Activated CD4-positive, alpha-beta T cell treated with anti-CD3 and anti-CD28 coated beads, Interleukin-2, amount 50 U/mL, for 48 hours (primary cell): Measurements from ENCODE around the gene WDR87.
"Not testable (repeated sequence)": the region's sequence is repeated elsewhere in the genome, so short reads cannot be mapped to it uniquely, and the experiment has no call there.

Experiments used
- DNase-seq, 2 experiments: peaks; one replicate each; pipeline ENCODE4 v3.0.0-alpha.2; 2020

WDR87 gene

GRCh38 chr19:37930416-37930815 lies 24.0 kb upstream of the WDR87 start:
- DNase-seq, result no peak

DNA sequence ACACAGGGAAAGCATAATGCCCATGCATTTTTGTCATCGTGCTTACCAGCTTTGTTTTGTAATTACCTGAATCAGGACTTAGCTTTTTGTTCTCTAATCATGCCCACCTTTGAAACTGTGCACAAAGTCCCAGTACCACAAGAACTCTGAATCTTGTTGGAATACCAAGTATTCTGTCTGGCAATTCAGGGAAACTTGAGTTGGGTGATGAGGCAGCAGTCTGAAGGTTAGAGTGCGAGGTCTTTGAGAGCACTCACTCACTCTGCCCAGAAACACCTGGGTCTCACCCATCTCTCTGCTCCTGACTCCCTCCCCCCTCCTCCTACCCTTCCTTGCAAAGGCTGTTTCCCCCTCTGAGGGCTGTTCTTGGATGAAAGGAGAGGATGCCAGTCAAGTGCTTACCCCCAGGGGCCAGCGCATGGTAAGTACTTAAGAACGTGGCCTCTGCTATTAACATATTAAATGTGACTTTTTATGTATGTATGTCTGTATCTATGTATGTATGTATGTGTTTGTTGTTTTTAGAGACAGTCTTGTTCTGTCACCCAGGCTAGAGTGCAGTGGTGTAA lies 23.0 kb upstream of the WDR87 start:
- DNase-seq, result no peak

GRCh38 chr19:37928527-37929286 lies 22.3 kb upstream of the WDR87 start:
- DNase-seq, result no peak

DNA sequence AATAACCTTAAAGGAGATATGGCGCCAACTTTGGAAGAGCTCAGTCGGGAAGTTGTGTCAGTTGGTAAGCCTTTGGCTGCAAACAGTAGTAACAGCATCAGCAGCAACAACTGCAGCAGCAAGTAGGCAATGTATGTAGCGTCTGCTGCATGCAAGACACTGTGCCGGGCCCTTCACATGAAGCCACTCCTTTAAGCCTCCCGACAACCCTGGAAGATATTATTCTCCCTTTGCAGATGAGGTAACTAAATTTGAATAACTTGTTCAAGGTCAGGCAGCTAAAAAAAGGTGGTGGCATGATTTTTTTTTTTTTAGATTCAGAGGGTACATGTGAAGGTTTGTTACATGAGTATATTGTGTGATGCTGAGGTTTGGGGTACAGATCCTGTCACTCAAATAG lies 20.3 kb upstream of the WDR87 start:
- DNase-seq, result no peak

GRCh38 chr19:37926255-37926654 lies 19.9 kb upstream of the WDR87 start:
- no peak for DNase-seq

GRCh38 chr19:37925212-37925611 lies 18.8 kb upstream of the WDR87 start:
- no peak for DNase-seq

DNA sequence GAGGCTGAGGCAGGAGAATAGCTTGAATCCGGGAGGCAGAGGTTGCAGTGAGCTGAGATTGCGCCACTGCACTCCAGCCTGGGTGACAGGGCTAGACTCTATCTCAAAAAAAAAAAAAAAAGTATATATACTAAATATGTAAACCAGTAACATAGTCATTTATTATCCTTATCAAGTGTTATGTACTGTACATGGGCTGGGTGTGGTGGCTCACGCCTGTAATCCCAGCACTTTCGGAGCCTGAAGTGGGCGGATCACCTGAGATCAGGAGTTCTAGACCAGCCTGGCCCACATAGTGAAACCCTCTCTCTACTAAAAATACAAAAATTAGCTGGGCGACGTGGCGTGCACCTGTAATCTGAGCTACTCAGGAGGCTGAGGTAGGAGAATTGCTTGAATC lies 18.2 kb upstream of the WDR87 start:
- not testable (repeated sequence) for DNase-seq

DNA sequence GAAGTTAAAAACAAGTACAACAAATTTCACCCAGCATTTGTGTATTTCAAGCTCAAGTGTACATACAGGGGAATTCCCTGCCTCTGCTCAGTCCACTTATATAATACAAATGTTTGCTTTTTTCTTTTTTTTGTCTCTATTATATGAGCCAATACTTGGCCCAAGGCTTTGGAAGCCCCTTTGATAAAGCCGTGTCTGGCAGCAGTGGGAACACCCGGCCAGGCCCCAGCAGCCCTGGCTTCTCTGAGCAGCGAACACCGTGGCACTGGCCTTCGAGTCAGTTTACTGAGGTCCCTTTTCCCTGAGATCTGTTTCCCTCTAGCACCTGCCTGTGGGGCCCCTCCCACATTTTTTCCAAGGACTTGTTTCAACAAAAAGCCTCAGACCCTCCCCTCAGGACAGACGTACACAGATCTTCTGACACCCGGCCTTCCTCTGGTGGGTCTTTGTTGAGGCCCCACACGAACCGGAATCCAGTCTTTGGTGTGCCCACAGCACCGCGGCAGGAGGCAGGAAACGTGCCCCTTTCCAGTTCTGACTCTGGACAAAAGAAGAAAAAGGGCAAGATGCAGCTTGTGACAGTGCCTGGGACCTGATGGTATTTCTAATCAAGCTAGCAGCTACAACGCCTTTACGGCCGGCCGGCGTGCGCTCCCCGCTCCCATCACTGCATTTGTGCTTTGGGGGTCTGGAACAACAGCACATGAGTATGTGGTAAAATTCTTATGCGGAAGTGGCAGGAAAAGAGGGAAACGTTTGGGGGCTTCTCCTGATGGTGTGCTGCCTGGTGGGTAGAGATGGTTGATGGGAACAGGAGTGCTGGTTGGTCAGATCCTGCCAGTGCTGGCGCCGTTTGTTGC lies 14.4 kb upstream of the WDR87 start:
- no peak for DNase-seq

GRCh38 chr19:37914908-37915307 lies 8.5 kb upstream of the WDR87 start:
- DNase-seq, result no peak

GRCh38 chr19:37909661-37910199 lies 3.3 kb upstream of the WDR87 start:
- DNase-seq, result no peak

- DNase-seq, result no peak
These were observed 1.5 kb upstream of the WDR87 start for GRCh38 chr19:37907735-37908455.

- DNase-seq, result peak; percentile 93 to 94
These were observed 708 bp upstream of the WDR87 start, which contains the start of gene SIPA1L3 for GRCh38 chr19:37906869-37907734. Gene SIPA1L3 (plus strand): TSS chr19:37907208. CDS start chr19:38081566, 174,358 bp downstream.

GRCh38 chr19:37903096-37903495 lies 3.3 kb downstream of the WDR87 start:
- no peak for DNase-seq

- DNase-seq, result peak; percentile 86 to 90
These were observed 3.7 kb downstream of the WDR87 start for GRCh38 chr19:37902668-37903067.

- DNase-seq, result no peak
These were observed 6.4 kb downstream of the WDR87 start for GRCh38 chr19:37899966-37900365.

GRCh38 chr19:37899453-37899852 lies 6.9 kb downstream of the WDR87 start:
- no peak for DNase-seq

- no peak for DNase-seq
These were observed 10.2 kb downstream of the WDR87 start for GRCh38 chr19:37896180-37896579.

GRCh38 chr19:37893845-37894575 lies 12.4 kb downstream of the WDR87 start:
- DNase-seq, result no peak

DNA sequence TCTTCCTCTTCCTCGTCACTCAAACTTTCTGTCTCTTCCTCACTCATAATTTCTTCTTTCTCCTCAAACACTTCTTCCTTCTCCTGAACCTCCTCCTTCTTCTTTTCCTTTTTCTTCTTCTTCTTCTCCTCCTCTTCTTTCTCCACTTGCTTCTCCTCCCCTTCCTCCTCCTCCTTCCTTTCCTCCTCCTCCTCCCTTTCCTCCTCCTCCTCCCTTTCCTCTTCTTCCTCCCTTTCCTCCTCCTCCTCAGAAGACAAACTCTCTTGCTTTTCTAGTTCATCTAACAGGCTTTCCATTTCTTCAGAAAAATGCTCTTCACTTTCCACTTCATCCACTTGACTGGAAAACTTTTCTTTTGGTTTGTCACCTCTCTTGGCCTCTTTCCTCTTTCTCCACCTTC lies 19.8 kb downstream of the WDR87 start:
- DNase-seq, result no peak

DNA sequence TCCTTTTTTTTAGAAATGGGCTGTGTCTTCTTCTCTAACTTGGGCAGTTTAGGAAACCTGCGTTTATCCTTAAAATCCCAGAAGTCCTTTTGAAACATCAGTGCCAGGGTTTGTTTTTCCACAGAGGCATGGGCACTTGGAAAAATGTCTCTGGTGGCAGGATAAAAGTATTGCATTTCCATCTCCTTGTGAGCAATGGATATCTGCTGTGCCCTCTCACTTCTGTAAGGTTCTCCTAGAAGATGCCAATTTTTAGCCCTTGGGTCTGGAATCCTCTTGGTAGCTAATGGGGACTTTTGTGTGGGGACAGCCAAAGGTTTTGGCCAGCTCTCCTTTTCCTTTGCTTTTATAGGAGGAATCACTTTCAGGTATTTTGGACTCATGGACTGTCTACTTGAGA lies 21.0 kb downstream of the WDR87 start:
- DNase-seq, result no peak

DNA sequence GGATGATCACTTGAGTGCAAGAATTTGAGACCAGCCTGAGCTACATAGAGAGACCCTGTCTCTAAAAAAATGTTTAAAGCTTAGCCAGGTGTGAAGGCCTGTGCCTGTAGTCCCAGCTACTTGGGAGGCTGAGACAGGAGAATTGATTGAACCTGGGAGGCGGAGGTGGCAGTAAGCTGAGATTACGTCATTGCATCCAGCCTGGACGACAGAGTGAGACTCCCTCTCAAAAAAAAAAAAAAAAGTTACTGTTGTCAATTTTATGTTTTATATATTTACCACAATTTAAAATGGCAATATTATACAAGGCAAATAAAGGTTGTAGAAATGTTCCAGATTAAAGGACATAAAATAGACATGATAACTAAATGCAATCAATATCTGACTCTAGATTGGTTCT lies 29.2 kb downstream of the WDR87 start:
- DNase-seq, result no peak
